Measurements from ENCODE around the gene ITM2C.

ITM2C gene

GRCh38 chr2:230830428-230830827 lies 34.3 kb upstream of the ITM2C start:
- Mint-ChIP-seq H3K27ac (no peak overlapping the region), H3K4me3 (no peak overlapping the region), H3K9me3 (no peaks in the 10 kb centered on the region), H3K36me3 (ENCODE audit: low read depth) (no peaks in the 10 kb centered on the region), H3K4me1 (ENCODE audit: low read depth) (peaks cover 7% of the 10 kb centered on the region), H3K27me3 (ENCODE audit: low read depth) (peaks cover 76% of the 10 kb centered on the region)

- Mint-ChIP-seq H3K27me3 (ENCODE audit: low read depth) (peaks cover 38% of the 10 kb centered on the region), H3K4me3 (no peak overlapping the region)
Observed at GRCh38 chr2:230840301-230840700, 24.4 kb upstream of the ITM2C start.

GRCh38 chr2:230842473-230842872 lies 22.3 kb upstream of the ITM2C start:
- no peak overlapping the region for H3K27ac Mint-ChIP-seq
- peaks cover 41% of the 10 kb centered on the region for H3K27me3 Mint-ChIP-seq (ENCODE audit: low read depth)
- no peaks in the 10 kb centered on the region for H3K4me1 Mint-ChIP-seq (ENCODE audit: low read depth)
- H3K9me3 Mint-ChIP-seq, result peaks cover 16% of the 10 kb centered on the region
- H3K4me3 Mint-ChIP-seq, result no peak overlapping the region
- peaks cover 1% of the 10 kb centered on the region for H3K36me3 Mint-ChIP-seq (ENCODE audit: low read depth)

More at GRCh38 chr2:230840301-230840700, 24.4 kb upstream of the ITM2C start:
- peaks cover 1% of the 10 kb centered on the region for H3K36me3 Mint-ChIP-seq (ENCODE audit: low read depth)
- H3K4me1 Mint-ChIP-seq (ENCODE audit: low read depth), result no peaks in the 10 kb centered on the region
- H3K27ac Mint-ChIP-seq, result no peak overlapping the region
- peaks cover 16% of the 10 kb centered on the region for H3K9me3 Mint-ChIP-seq

GRCh38 chr2:230843132-230843531 lies 21.6 kb upstream of the ITM2C start:
- Mint-ChIP-seq H3K27me3 (ENCODE audit: low read depth) (peaks cover 45% of the 10 kb centered on the region), H3K4me3 (no peak overlapping the region), H3K9me3 (peaks cover 11% of the 10 kb centered on the region), H3K36me3 (ENCODE audit: low read depth) (peaks cover 1% of the 10 kb centered on the region), H3K4me1 (ENCODE audit: low read depth) (peaks cover 3% of the 10 kb centered on the region), H3K27ac (no peak overlapping the region)

GRCh38 chr2:230846360-230846759 lies 18.4 kb upstream of the ITM2C start:
- peaks cover 62% of the 10 kb centered on the region for H3K27me3 Mint-ChIP-seq (ENCODE audit: low read depth)
- no peak overlapping the region for H3K4me3 Mint-ChIP-seq
- no peak overlapping the region for H3K27ac Mint-ChIP-seq
- peaks cover under 1% of the 10 kb centered on the region for H3K36me3 Mint-ChIP-seq (ENCODE audit: low read depth)
- H3K9me3 Mint-ChIP-seq, result no peaks in the 10 kb centered on the region
- peaks cover 3% of the 10 kb centered on the region for H3K4me1 Mint-ChIP-seq (ENCODE audit: low read depth)

- no peaks in the 10 kb centered on the region for H3K36me3 Mint-ChIP-seq (ENCODE audit: low read depth)
- no peak overlapping the region for H3K27ac Mint-ChIP-seq
- peaks cover 69% of the 10 kb centered on the region for H3K27me3 Mint-ChIP-seq (ENCODE audit: low read depth)
Observed at GRCh38 chr2:230847883-230848388, 16.8 kb upstream of the ITM2C start.

GRCh38 chr2:230849633-230850357 lies 14.9 kb upstream of the ITM2C start:
- peaks cover 3% of the 10 kb centered on the region for H3K4me1 Mint-ChIP-seq (ENCODE audit: low read depth)
- H3K4me3 Mint-ChIP-seq, result no peak overlapping the region
- peaks cover 79% of the 10 kb centered on the region for H3K27me3 Mint-ChIP-seq (ENCODE audit: low read depth)
- H3K27ac Mint-ChIP-seq, result no peak overlapping the region
- no peaks in the 10 kb centered on the region for H3K9me3 Mint-ChIP-seq
- no peaks in the 10 kb centered on the region for H3K36me3 Mint-ChIP-seq (ENCODE audit: low read depth)

More at GRCh38 chr2:230847883-230848388, 16.8 kb upstream of the ITM2C start:
- no peak overlapping the region for H3K4me3 Mint-ChIP-seq
- H3K9me3 Mint-ChIP-seq, result no peaks in the 10 kb centered on the region
- peaks cover 3% of the 10 kb centered on the region for H3K4me1 Mint-ChIP-seq (ENCODE audit: low read depth)

GRCh38 chr2:230850358-230850658 lies 14.4 kb upstream of the ITM2C start:
- Mint-ChIP-seq H3K4me1 (ENCODE audit: low read depth) (peaks cover 3% of the 10 kb centered on the region), H3K36me3 (ENCODE audit: low read depth) (no peaks in the 10 kb centered on the region), H3K9me3 (no peaks in the 10 kb centered on the region), H3K27ac (no peak overlapping the region), H3K27me3 (ENCODE audit: low read depth) (peaks cover 78% of the 10 kb centered on the region), H3K4me3 (no peak overlapping the region)

GRCh38 chr2:230852113-230852512 lies 12.6 kb upstream of the ITM2C start:
- Mint-ChIP-seq H3K4me1 (ENCODE audit: low read depth) (peaks cover 3% of the 10 kb centered on the region), H3K27me3 (ENCODE audit: low read depth) (peaks cover 76% of the 10 kb centered on the region), H3K4me3 (no peak overlapping the region), H3K9me3 (no peaks in the 10 kb centered on the region), H3K27ac (no peak overlapping the region), H3K36me3 (ENCODE audit: low read depth) (no peaks in the 10 kb centered on the region)

- H3K36me3 Mint-ChIP-seq (ENCODE audit: low read depth), result no peaks in the 10 kb centered on the region
- no peak overlapping the region for H3K27ac Mint-ChIP-seq
- no peak overlapping the region for H3K4me3 Mint-ChIP-seq
- H3K9me3 Mint-ChIP-seq, result no peaks in the 10 kb centered on the region
- H3K4me1 Mint-ChIP-seq (ENCODE audit: low read depth), result peaks cover 14% of the 10 kb centered on the region
- H3K27me3 Mint-ChIP-seq (ENCODE audit: low read depth), result peaks cover 72% of the 10 kb centered on the region
Observed at GRCh38 chr2:230861552-230862255, 3.0 kb upstream of the ITM2C start.

GRCh38 chr2:230862292-230862691 lies 2.5 kb upstream of the ITM2C start:
- no peak overlapping the region for H3K27ac Mint-ChIP-seq
- no peak overlapping the region for H3K4me3 Mint-ChIP-seq
- H3K4me1 Mint-ChIP-seq (ENCODE audit: low read depth), result peaks cover 17% of the 10 kb centered on the region
- H3K9me3 Mint-ChIP-seq, result no peaks in the 10 kb centered on the region
- peaks cover 77% of the 10 kb centered on the region for H3K27me3 Mint-ChIP-seq (ENCODE audit: low read depth)
- no peaks in the 10 kb centered on the region for H3K36me3 Mint-ChIP-seq (ENCODE audit: low read depth)

GRCh38 chr2:230863031-230863430 lies 1.7 kb upstream of the ITM2C start:
- Mint-ChIP-seq H3K27ac (no peak overlapping the region), H3K4me3 (no peak overlapping the region), H3K4me1 (ENCODE audit: low read depth) (peaks cover 17% of the 10 kb centered on the region), H3K9me3 (no peaks in the 10 kb centered on the region), H3K36me3 (ENCODE audit: low read depth) (no peaks in the 10 kb centered on the region), H3K27me3 (ENCODE audit: low read depth) (peaks cover 70% of the 10 kb centered on the region)

- Mint-ChIP-seq H3K27me3 (ENCODE audit: low read depth) (peaks cover 70% of the 10 kb centered on the region), H3K4me3 (peak overlapping the region; percentile 98), H3K9me3 (no peaks in the 10 kb centered on the region), H3K27ac (no peak overlapping the region), H3K36me3 (ENCODE audit: low read depth) (no peaks in the 10 kb centered on the region), H3K4me1 (ENCODE audit: low read depth) (peaks cover 17% of the 10 kb centered on the region)
Observed at GRCh38 chr2:230863442-230864121, 1.2 kb upstream of the ITM2C start.

GRCh38 chr2:230864122-230864604 lies 579 bp upstream of the ITM2C start:
- no peak overlapping the region for H3K27ac Mint-ChIP-seq
- no peaks in the 10 kb centered on the region for H3K9me3 Mint-ChIP-seq
- peak overlapping the region; percentile 98 for H3K4me3 Mint-ChIP-seq
- peaks cover 69% of the 10 kb centered on the region for H3K27me3 Mint-ChIP-seq (ENCODE audit: low read depth)
- H3K36me3 Mint-ChIP-seq (ENCODE audit: low read depth), result no peaks in the 10 kb centered on the region
- H3K4me1 Mint-ChIP-seq (ENCODE audit: low read depth), result peaks cover 17% of the 10 kb centered on the region

All from T-helper 1 cell treated with Interleukin-12 subunit alpha and Interleukin-12 subunit beta and Interleukin-4 antibody, amounts not matched to agents 30 μg/mL and 1 μg/mL, for 36 hours (primary cell).